Measurements from ENCODE around the gene CPNE6. TPM values are rescaled to one million over a fixed set of nuclear protein-coding genes. Genes with fewer than 3 reads are reported as not detected.

The CPNE6 gene
- total RNA-seq, 1 experiment from 2014 or later, result not detected

DNA sequence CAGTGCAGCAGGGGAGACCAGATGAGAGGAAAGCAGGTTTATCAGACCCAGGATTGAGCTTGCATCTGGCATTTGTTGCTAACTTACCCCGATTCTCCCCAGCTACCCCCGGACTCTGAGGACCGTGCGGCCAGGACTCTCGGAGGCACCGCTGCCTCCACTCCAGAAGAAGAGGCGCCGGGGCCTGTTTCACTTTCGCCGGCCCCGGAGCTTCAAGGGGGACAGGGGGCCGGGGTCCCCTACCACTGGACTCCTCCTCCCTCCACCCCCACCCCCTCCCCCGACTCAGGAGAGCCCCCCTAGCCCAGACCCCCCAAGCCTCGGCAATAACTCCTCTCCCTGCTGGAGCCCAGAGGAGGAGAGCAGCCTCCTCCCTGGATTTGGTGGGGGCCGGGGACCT, 6.5 kb upstream of the CPNE6 start:
- Histone ChIP-seq H3K4ac (ENCODE audit: low read depth, low read length) (no peak overlapping the region), H4K8ac (replicated peaks; ENCODE audit: insufficient read length, low read depth, low read length) (no peak overlapping the region)
- peak overlapping the region in 1 of 3 experiments; percentile 30; a peak in 1 of 7 replicates for H3K27ac Mint-ChIP-seq

More for the DNA sequence above, 6.5 kb upstream of the CPNE6 start:
- H3K27me3 ChIP-seq (ENCODE audit: insufficient read depth, low read length), result no peaks in the 10 kb centered on the region
- no peaks in the 10 kb centered on the region for H3K4me1 ChIP-seq (ENCODE audit: insufficient read depth, low read length)
- no CpG with 5 or more reads among the region's 15 CpGs for WGBS (ENCODE audit: extremely low coverage, insufficient read length, low lambda C conversion rate)
- no peak overlapping the region for H2BK5ac ChIP-seq (ENCODE audit: insufficient read length, low read length)
- H3K9ac ChIP-seq (ENCODE audit: extremely low read depth, insufficient read length, low read length), result no peak overlapping the region
- TF ChIP-seq, protein P1, sequence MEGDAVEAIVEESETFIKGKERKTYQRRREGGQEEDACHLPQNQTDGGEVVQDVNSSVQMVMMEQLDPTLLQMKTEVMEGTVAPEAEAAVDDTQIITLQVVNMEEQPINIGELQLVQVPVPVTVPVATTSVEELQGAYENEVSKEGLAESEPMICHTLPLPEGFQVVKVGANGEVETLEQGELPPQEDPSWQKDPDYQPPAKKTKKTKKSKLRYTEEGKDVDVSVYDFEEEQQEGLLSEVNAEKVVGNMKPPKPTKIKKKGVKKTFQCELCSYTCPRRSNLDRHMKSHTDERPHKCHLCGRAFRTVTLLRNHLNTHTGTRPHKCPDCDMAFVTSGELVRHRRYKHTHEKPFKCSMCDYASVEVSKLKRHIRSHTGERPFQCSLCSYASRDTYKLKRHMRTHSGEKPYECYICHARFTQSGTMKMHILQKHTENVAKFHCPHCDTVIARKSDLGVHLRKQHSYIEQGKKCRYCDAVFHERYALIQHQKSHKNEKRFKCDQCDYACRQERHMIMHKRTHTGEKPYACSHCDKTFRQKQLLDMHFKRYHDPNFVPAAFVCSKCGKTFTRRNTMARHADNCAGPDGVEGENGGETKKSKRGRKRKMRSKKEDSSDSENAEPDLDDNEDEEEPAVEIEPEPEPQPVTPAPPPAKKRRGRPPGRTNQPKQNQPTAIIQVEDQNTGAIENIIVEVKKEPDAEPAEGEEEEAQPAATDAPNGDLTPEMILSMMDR (conservative IDR thresholded peaks at IDR 0.05), result no peak
- H2AFZ ChIP-seq (ENCODE audit: low read length), result no peak overlapping the region
- H3K4me1 Mint-ChIP-seq, result 0 out of 4 replicates have a peak, but pooled peaks cover 0 to 3% of the 10 kb centered on the region in 2 experiments
- no peak overlapping the region for H3K23ac ChIP-seq (ENCODE audit: insufficient read length, low read depth, low read length)
- no peaks in the 10 kb centered on the region; the same call in 1 of the 2 replicates for H3K27me3 Mint-ChIP-seq (ENCODE audit: low read depth)
- H3K79me2 ChIP-seq (ENCODE audit: insufficient read depth, low read length), result no peaks in the 10 kb centered on the region
- no peak overlapping the region for H2BK120ac ChIP-seq (ENCODE audit: low read depth, low read length, poor library complexity, severe bottlenecking)
- no peak overlapping the region for H2BK12ac ChIP-seq (ENCODE audit: insufficient read length, low read depth, low read length)
- no peak overlapping the region for H2BK15ac ChIP-seq (ENCODE audit: low read depth, low read length)
- H3K4me2 ChIP-seq (ENCODE audit: insufficient read depth, insufficient read length, low read length), result no peak overlapping the region
- no peak overlapping the region for H3T11ph ChIP-seq (ENCODE audit: low read length)
- H3K9me3 Mint-ChIP-seq, result no peaks in the 10 kb centered on the region
- H3K23me2 ChIP-seq (ENCODE audit: insufficient read length, low read depth, low read length, poor library complexity, severe bottlenecking), result no peaks in the 10 kb centered on the region
- H4K20me1 ChIP-seq (ENCODE audit: control insufficient read depth, insufficient read depth, insufficient read length), result no peaks in the 10 kb centered on the region
- no peak overlapping the region for H3K4me3 Mint-ChIP-seq
- H3K56ac ChIP-seq (ENCODE audit: insufficient read length, low read depth, low read length), result no peak overlapping the region
- H4K5ac ChIP-seq (ENCODE audit: insufficient read length, low read depth, low read length), result no peak overlapping the region
- DNase-seq, result no peak
- H3K36me3 Mint-ChIP-seq (ENCODE audit: insufficient read depth in 1 of 3, low read depth in 3 of 3), result peaks cover 0 to 4% (median 2%) of the 10 kb centered on the region in 3 experiments; a peak in 3 of 7 replicates
- no peak overlapping the region for H3K27ac ChIP-seq (ENCODE audit: insufficient read length, low read depth, low read length)
- no peak overlapping the region for H2BK20ac ChIP-seq (ENCODE audit: low read depth, low read length, poor library complexity, severe bottlenecking)
- H2AK5ac ChIP-seq (ENCODE audit: insufficient read length, low read length), result no peak overlapping the region
- no peak overlapping the region for H3K14ac ChIP-seq (ENCODE audit: insufficient read depth, low read length)
- no peak overlapping the region for H3K18ac ChIP-seq (ENCODE audit: insufficient read length, low read depth, low read length)
- H3K9me3 ChIP-seq (ENCODE audit: control insufficient read depth, low read depth, low read length), result no peaks in the 10 kb centered on the region
- no peak overlapping the region for H4K91ac ChIP-seq (ENCODE audit: insufficient read length, low read depth, low read length)
- H3K79me1 ChIP-seq (ENCODE audit: insufficient read depth, low read depth, low read length, poor library complexity, severe bottlenecking), result no peaks in the 10 kb centered on the region

Measured in H9 (cell line).